Suppressor macrophage treated with lipopolysaccharide for 4 hours (primary cell): ENCODE data around the gene CDKL5.
A peak's percentile ranks its signal among the peaks of the same experiment; 100 is the strongest.
"Not testable (repeated sequence)": the region's sequence is repeated elsewhere in the genome, so short reads cannot be mapped to it uniquely, and the experiment has no call there.

Experiments used
- DNase-seq: peaks from one replicate; pipeline ENCODE4 v3.0.0-alpha.2; 2020

The CDKL5 gene

GRCh38 chrX:18578546-18578945 lies 153.1 kb downstream of the CDKL5 start:
- no peak for DNase-seq

GRCh38 chrX:18579495-18579894 lies 154.1 kb downstream of the CDKL5 start:
- DNase-seq, result no peak

- no peak for DNase-seq
Observed at GRCh38 chrX:18582910-18583493, 157.6 kb downstream of the CDKL5 start.

GRCh38 chrX:18589292-18589691 lies 163.9 kb downstream of the CDKL5 start:
- not testable (repeated sequence) for DNase-seq

- no peak for DNase-seq
Observed at GRCh38 chrX:18591834-18592233, 166.4 kb downstream of the CDKL5 start.

- no peak for DNase-seq
Observed at GRCh38 chrX:18594079-18594478, 168.7 kb downstream of the CDKL5 start.

- no peak for DNase-seq
Observed at GRCh38 chrX:18596096-18596495, 170.7 kb downstream of the CDKL5 start.

GRCh38 chrX:18598413-18598812 lies 173.0 kb downstream of the CDKL5 start:
- DNase-seq, result no peak

- DNase-seq, result no peak
Observed at GRCh38 chrX:18607966-18608365, 182.6 kb downstream of the CDKL5 start.

GRCh38 chrX:18613930-18614639 lies 188.7 kb downstream of the CDKL5 start:
- DNase-seq, result no peak

GRCh38 chrX:18616688-18617406 lies 191.4 kb downstream of the CDKL5 start:
- DNase-seq, result no peak

GRCh38 chrX:18617407-18617750 lies 192.0 kb downstream of the CDKL5 start:
- DNase-seq, result peak; percentile 0

GRCh38 chrX:18619288-18619687 lies 193.9 kb downstream of the CDKL5 start:
- no peak for DNase-seq

GRCh38 chrX:18620349-18620748 lies 194.9 kb downstream of the CDKL5 start:
- no peak for DNase-seq

- no peak for DNase-seq
Observed at GRCh38 chrX:18624599-18624998, 199.2 kb downstream of the CDKL5 start.

GRCh38 chrX:18630934-18631333 lies 205.5 kb downstream of the CDKL5 start:
- no peak for DNase-seq

GRCh38 chrX:18638398-18638797 lies 213.0 kb downstream of the CDKL5 start:
- no peak for DNase-seq

GRCh38 chrX:18639280-18639679 lies 213.9 kb downstream of the CDKL5 start:
- DNase-seq, result no peak

- DNase-seq, result no peak
Observed at GRCh38 chrX:18640686-18641085, 215.3 kb downstream of the CDKL5 start.

GRCh38 chrX:18643243-18643642 lies 217.8 kb downstream of the CDKL5 start:
- no peak for DNase-seq

GRCh38 chrX:18643853-18644252 lies 218.4 kb downstream of the CDKL5 start:
- no peak for DNase-seq

- peak; percentile 9 for DNase-seq
Observed at GRCh38 chrX:18647621-18648020, 222.2 kb downstream of the CDKL5 start.

- no peak for DNase-seq
Observed at GRCh38 chrX:18649498-18649951, 224.1 kb downstream of the CDKL5 start.

- DNase-seq, result no peak
Observed at GRCh38 chrX:18650662-18651061, 225.3 kb downstream of the CDKL5 start.
